ENCODE results near the gene ALB.

GRCh38 chr4:73405138-73405537 is 1.1 kb downstream of the ALB start:
- TF ChIP-seq, protein P1, sequence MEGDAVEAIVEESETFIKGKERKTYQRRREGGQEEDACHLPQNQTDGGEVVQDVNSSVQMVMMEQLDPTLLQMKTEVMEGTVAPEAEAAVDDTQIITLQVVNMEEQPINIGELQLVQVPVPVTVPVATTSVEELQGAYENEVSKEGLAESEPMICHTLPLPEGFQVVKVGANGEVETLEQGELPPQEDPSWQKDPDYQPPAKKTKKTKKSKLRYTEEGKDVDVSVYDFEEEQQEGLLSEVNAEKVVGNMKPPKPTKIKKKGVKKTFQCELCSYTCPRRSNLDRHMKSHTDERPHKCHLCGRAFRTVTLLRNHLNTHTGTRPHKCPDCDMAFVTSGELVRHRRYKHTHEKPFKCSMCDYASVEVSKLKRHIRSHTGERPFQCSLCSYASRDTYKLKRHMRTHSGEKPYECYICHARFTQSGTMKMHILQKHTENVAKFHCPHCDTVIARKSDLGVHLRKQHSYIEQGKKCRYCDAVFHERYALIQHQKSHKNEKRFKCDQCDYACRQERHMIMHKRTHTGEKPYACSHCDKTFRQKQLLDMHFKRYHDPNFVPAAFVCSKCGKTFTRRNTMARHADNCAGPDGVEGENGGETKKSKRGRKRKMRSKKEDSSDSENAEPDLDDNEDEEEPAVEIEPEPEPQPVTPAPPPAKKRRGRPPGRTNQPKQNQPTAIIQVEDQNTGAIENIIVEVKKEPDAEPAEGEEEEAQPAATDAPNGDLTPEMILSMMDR (IDR thresholded peaks at IDR 0.05; ENCODE audit: insufficient read depth, low read length): no peak
- TF ChIP-seq POLR2AphosphoS5 (IDR thresholded peaks at IDR 0.05; ENCODE audit: low read depth) (no peak), SPI1 (IDR thresholded peaks at IDR 0.05; ENCODE audit: borderline replicate concordance, low read depth) (no peak)

Data from HL-60 (cell line).